Neuronal stem cell (in vitro differentiated cells): ENCODE measurements around the gene JPT1.
"Not testable (repeated sequence)": the region's sequence is repeated elsewhere in the genome, so short reads cannot be mapped to it uniquely, and the experiment has no call there.

Experiments
- DNase-seq: peaks from one replicate; pipeline ENCODE4 v3.0.0-alpha.2; 2013; ENCODE audit warnings: low spot score
- H2AFZ ChIP-seq: one replicate; pipeline ENCODE4 v1.6.1; 2013; ENCODE audit warnings: mild to moderate bottlenecking, low read length, inconsistent platforms
- H2AK5ac ChIP-seq: 2 replicates; pipeline ENCODE4 v1.6.1; 2013; ENCODE audit warnings: low read depth, mild to moderate bottlenecking, inconsistent platforms, low read length, moderate library complexity, mixed read lengths
- H2BK120ac ChIP-seq: 2 replicates; pipeline ENCODE4 v1.6.1; 2013; ENCODE audit warnings: low read depth, mild to moderate bottlenecking, inconsistent platforms, low read length, moderate library complexity, mixed read lengths
- H2BK12ac ChIP-seq: one replicate; pipeline ENCODE4 v1.6.1; 2013; ENCODE audit warnings: low read length, inconsistent platforms
- H2BK15ac ChIP-seq: 2 replicates; pipeline ENCODE4 v1.6.1; 2013; ENCODE audit warnings: mild to moderate bottlenecking, low read length, inconsistent platforms, mixed read lengths
- H2BK5ac ChIP-seq: one replicate; pipeline ENCODE4 v1.6.1; 2013; ENCODE audit warnings: inconsistent platforms, mild to moderate bottlenecking, low read length, moderate library complexity
- H3K14ac ChIP-seq: one replicate; pipeline ENCODE4 v1.6.1; 2013; ENCODE audit warnings: low read length, inconsistent platforms
- H3K18ac ChIP-seq: 2 replicates; pipeline ENCODE4 v1.6.1; 2013; ENCODE audit warnings: low read length, inconsistent platforms
- H3K23ac ChIP-seq: 2 replicates; pipeline ENCODE4 v1.6.1; 2013; ENCODE audit warnings: low read depth, mild to moderate bottlenecking, mixed read lengths, low read length, inconsistent platforms; ENCODE audit not compliant: poor library complexity
- H3K27ac ChIP-seq: replicated peaks from 3 replicates; pipeline ENCODE4 v1.5.1; 2013; ENCODE audit warnings: low read length, inconsistent platforms
- H3K27me3 ChIP-seq, 3 experiments: 2 replicates each; pipeline ENCODE4 v1.6.1; 2013; ENCODE audit warnings: low read length in 3 of 3, mild to moderate bottlenecking in 2 of 3, inconsistent platforms in 1 of 3, low read depth in 1 of 3, mixed read lengths in 1 of 3, moderate library complexity in 1 of 3; ENCODE audit not compliant: control insufficient read depth in 3 of 3, insufficient read depth in 3 of 3
- H3K36me3 ChIP-seq, 2 donors: replicated peaks in 1 of 2; 2 replicates each; pipeline ENCODE4 v1.6.1; 2013; ENCODE audit warnings: low read length in 2 of 2; ENCODE audit not compliant: control insufficient read depth in 2 of 2, insufficient read depth in 2 of 2
- H3K4ac ChIP-seq: 2 replicates; pipeline ENCODE4 v1.6.1; 2013; ENCODE audit warnings: inconsistent platforms, mild to moderate bottlenecking, low read length, moderate library complexity
- H3K4me1 ChIP-seq, 2 donors: 1 replicate in 1 of 2; 2 replicates in 1 of 2; pipeline ENCODE4 v1.6.1; 2013; ENCODE audit warnings: low read length in 2 of 2, low read depth in 1 of 2; ENCODE audit not compliant: control insufficient read depth in 2 of 2, insufficient read depth in 1 of 2
- H3K4me2 ChIP-seq: one replicate; pipeline ENCODE4 v1.6.1; 2013; ENCODE audit warnings: mild to moderate bottlenecking, low read length, inconsistent platforms; ENCODE audit not compliant: insufficient read depth, poor library complexity, severe bottlenecking
- H3K4me3 ChIP-seq, 2 donors: 2 replicates each; pipeline ENCODE4 v1.5.1; 2013; ENCODE audit warnings: low read length in 2 of 2, mild to moderate bottlenecking in 2 of 2, inconsistent platforms in 1 of 2, moderate library complexity in 1 of 2
- H3K79me1 ChIP-seq: one replicate; pipeline ENCODE4 v1.6.1; 2013; ENCODE audit warnings: low read depth, mild to moderate bottlenecking, inconsistent platforms, low read length, moderate library complexity
- H3K9ac ChIP-seq: one replicate; pipeline ENCODE4 v1.6.1; 2013; ENCODE audit warnings: mild to moderate bottlenecking, low read depth, low read length, inconsistent platforms; ENCODE audit not compliant: poor library complexity
- H3K9me3 ChIP-seq, 2 donors: replicated peaks in 1 of 2; 2 replicates each; pipeline versions ENCODE3 to v1.6.1; 2013; ENCODE audit warnings: low read length in 2 of 2, mild to moderate bottlenecking in 2 of 2, inconsistent platforms in 1 of 2, low read depth in 1 of 2, mixed read lengths in 1 of 2, moderate library complexity in 1 of 2; ENCODE audit not compliant: control insufficient read depth in 2 of 2, insufficient read depth in 1 of 2
- H4K8ac ChIP-seq: one replicate; pipeline ENCODE4 v1.6.1; 2013; ENCODE audit warnings: low read depth, mild to moderate bottlenecking, inconsistent platforms, low read length, moderate library complexity
- H4K91ac ChIP-seq: one replicate; pipeline ENCODE4 v1.6.1; 2013; ENCODE audit warnings: low read length, low read depth, mild to moderate bottlenecking, inconsistent platforms; ENCODE audit not compliant: poor library complexity
- WGBS, 2 donors: extraction: QIAGEN DNeasy Blood & Tissue Kit; methylation state at CpG; one replicate each; pipeline ENCODE4 v1.1.7; 2013; ENCODE audit warnings: missing lambda C conversion rate in 2 of 2, mixed read lengths in 1 of 2; ENCODE audit not compliant: insufficient read length in 2 of 2, insufficient replicate concordance in 1 of 2; ENCODE audit errors: extremely low coverage in 2 of 2; 5-methylcytosine and 5-hydroxymethylcytosine counted together

Gene JPT1

GRCh38 chr17:75135452-75135851 is 18.9 kb downstream of the JPT1 start:
- H3K36me3 ChIP-seq: peaks cover 22 to 60% of the 10 kb centered on the region in 2 donors
- no peak for DNase-seq
- peaks cover 5% of the 10 kb centered on the region for H3K79me1 ChIP-seq
- no peak overlapping the region for H3K14ac ChIP-seq
- H3K27me3 ChIP-seq: no peaks in the 10 kb centered on the region
- H3K4me2 ChIP-seq: no peak overlapping the region
- H3K23ac ChIP-seq: no peak overlapping the region
- H2BK5ac ChIP-seq: no peak overlapping the region
- no peaks in the 10 kb centered on the region for H3K9me3 ChIP-seq
- H3K4me3 ChIP-seq: no peak overlapping the region
- peaks cover 2% of the 10 kb centered on the region in 2 donors for H3K4me1 ChIP-seq
- H4K91ac ChIP-seq: no peak overlapping the region
- WGBS, 2 donors: no CpG with 5 or more reads among the region's 5 CpGs
- H2BK12ac ChIP-seq: no peak overlapping the region
- H4K8ac ChIP-seq: no peak overlapping the region
- H2BK120ac ChIP-seq: no peak overlapping the region
- no peak overlapping the region for H3K4ac ChIP-seq
- H2AK5ac ChIP-seq: no peak overlapping the region
- no peak overlapping the region for H2BK15ac ChIP-seq
- H3K18ac ChIP-seq: no peak overlapping the region
- no peak overlapping the region for H2AFZ ChIP-seq
- peak overlapping the region; percentile 45 for H3K27ac ChIP-seq
- no peak overlapping the region for H3K9ac ChIP-seq

- H3K79me1 ChIP-seq, H2AK5ac ChIP-seq, H3K18ac ChIP-seq, H3K4ac ChIP-seq, H2BK12ac ChIP-seq, H3K4me3 ChIP-seq, DNase-seq, H2AFZ ChIP-seq, H3K27me3 ChIP-seq, H2BK120ac ChIP-seq, H3K9ac ChIP-seq, H2BK5ac ChIP-seq, H4K91ac ChIP-seq, H3K23ac ChIP-seq, H4K8ac ChIP-seq, H2BK15ac ChIP-seq, H3K14ac ChIP-seq, H3K4me2 ChIP-seq, H3K4me1 ChIP-seq, H3K9me3 ChIP-seq: not testable (repeated sequence)
- no CpG with 5 or more reads among the region's 14 CpGs for WGBS, 2 donors
- Histone ChIP-seq H3K27ac (peak overlapping the region; percentile 15), H3K36me3 (peaks cover 32 to 60% of the 10 kb centered on the region in 2 donors)
Observed at GRCh38 chr17:75133607-75134347, 20.5 kb downstream of the JPT1 start.

GRCh38 chr17:75133001-75133400 is 21.3 kb downstream of the JPT1 start:
- Histone ChIP-seq H3K9ac (no peak overlapping the region), H2BK120ac (no peak overlapping the region), H3K4me1 (peaks cover 4 to 7% of the 10 kb centered on the region in 2 donors), H3K4ac (no peak overlapping the region), H3K27me3 (no peaks in the 10 kb centered on the region), H2AFZ (no peak overlapping the region), H3K4me2 (no peak overlapping the region), H3K23ac (no peak overlapping the region), H3K18ac (no peak overlapping the region), H4K8ac (no peak overlapping the region), H3K79me1 (peaks cover 7% of the 10 kb centered on the region), H3K36me3 (peaks cover 34 to 58% of the 10 kb centered on the region in 2 donors), H2BK12ac (no peak overlapping the region), H3K4me3 (no peak overlapping the region), H4K91ac (no peak overlapping the region), H3K14ac (no peak overlapping the region), H3K27ac (no peak overlapping the region), H2BK15ac (no peak overlapping the region), H3K9me3 (no peaks in the 10 kb centered on the region), H2AK5ac (no peak overlapping the region), H2BK5ac (no peak overlapping the region)
- DNase-seq: no peak
- WGBS, 2 donors: no CpG with 5 or more reads among the region's 3 CpGs

GRCh38 chr17:75132018-75133000 is 22.0 kb downstream of the JPT1 start:
- Histone ChIP-seq H3K36me3 (peaks cover 32 to 55% of the 10 kb centered on the region in 2 donors), H2BK5ac (peak overlapping the region; percentile 24), H2AFZ (peak overlapping the region; percentile 95), H3K9ac (peak overlapping the region; percentile 68), H3K23ac (peak overlapping the region; percentile 96), H3K27ac (peak overlapping the region; percentile 96), H2AK5ac (peak overlapping the region; percentile 56), H3K18ac (peak overlapping the region; percentile 98), H3K4me3 (peak overlapping the region; percentile 81 to 97), H3K4me2 (peak overlapping the region; percentile 88)
- H2BK120ac ChIP-seq, H4K91ac ChIP-seq, H3K79me1 ChIP-seq, H3K4ac ChIP-seq, H3K27me3 ChIP-seq, H2BK15ac ChIP-seq, H4K8ac ChIP-seq, DNase-seq, H3K4me1 ChIP-seq, H2BK12ac ChIP-seq, H3K9me3 ChIP-seq, H3K14ac ChIP-seq: not testable (repeated sequence)
- no CpG with 5 or more reads among the region's 40 CpGs for WGBS, 2 donors
